HG03103 (cell line): Measurements from ENCODE around the gene DTWD2.

Experiments
- ATAC-seq: cut with Tn5 transposase; IDR thresholded peaks from one replicate; pipeline ENCODE4 v1.9.1; 2021; ENCODE audit warnings: low read depth; ENCODE audit not compliant: unreplicated experiment

Gene DTWD2

GRCh38 chr5:118789366-118789765 is 199.0 kb downstream of the DTWD2 start:
- ATAC-seq = no peak

GRCh38 chr5:118788351-118788750 is 200.0 kb downstream of the DTWD2 start:
- ATAC-seq = no peak
